ENCODE data around the gene MICAL1.

MICAL1 gene

GRCh38 chr6:109436041-109436440 is 19.5 kb downstream of the MICAL1 start:
- no peak for DNase-seq (ENCODE audit: low read depth in 2 of 2)

DNA sequence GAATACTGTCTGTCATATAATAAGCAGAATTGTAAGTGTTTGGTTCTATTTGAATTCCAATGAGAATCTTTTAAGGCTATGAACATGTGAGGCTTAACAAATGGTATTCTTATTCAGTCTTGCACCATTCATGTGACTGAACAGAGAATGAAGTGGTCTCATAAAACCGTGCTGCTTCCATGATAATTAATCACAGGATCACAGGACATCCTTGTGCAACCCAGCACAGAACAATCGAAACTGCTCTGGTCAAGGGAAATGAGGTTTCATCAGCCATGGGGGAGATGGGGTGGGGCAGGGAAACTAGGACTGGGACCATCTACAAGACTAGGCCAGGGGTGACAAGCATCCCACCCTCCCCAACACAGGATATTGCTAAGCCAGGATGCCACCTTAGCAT is 21.1 kb downstream of the MICAL1 start:
- no peak for DNase-seq (ENCODE audit: low read depth in 2 of 2)

DNA sequence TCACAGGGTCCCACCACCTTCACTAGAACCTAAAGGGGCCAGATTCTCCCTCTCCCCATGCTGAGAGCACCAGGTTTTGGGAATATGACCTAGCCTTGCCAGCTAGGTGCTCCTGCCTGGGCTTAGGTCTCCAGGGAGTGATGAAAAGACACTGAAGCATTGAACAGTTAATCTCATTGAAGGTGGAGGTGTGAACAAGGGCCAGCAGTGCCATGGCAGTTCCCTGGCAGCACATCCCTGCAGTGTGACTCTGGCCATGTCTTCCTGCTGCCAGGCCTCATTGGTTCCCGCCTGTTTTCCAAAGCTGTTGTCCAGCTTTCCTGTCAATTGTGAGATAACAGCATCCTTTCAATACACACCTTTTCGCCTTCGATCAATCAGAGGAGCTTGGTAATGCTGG is 26.1 kb downstream of the MICAL1 start:
- no peak for DNase-seq (ENCODE audit: low read depth in 2 of 2)

DNA sequence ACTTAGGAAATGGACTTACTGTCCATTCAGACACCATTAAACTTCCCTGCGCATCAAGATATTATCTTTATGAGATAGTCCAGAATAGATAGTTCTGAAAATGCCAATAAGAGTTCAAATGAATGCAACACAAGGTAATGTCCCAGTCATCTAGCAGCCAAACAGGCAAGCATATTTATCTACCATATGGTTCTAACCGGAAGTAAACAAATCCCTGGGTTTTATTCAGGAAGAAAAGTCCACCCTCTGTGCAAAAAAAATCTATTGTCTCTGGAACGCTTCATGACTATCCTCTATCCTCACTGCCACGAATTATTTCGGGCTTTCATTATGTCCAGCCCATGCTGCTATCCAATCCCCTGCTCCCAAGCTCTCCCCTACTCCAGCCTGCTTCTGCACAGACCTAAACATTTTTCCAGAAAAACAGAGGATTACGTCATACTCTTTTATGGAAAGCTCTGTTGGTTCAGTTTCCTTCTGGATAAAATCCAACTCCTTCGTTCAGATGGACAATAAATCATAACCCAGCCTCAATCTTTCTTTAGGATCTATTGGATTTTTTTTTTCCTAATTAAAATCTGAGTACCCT is 26.6 kb downstream of the MICAL1 start:
- DNase-seq (ENCODE audit: low read depth in 2 of 2) = no peak

GRCh38 chr6:109424946-109425345 is 30.6 kb downstream of the MICAL1 start:
- DNase-seq (ENCODE audit: low read depth in 2 of 2) = no peak

DNA sequence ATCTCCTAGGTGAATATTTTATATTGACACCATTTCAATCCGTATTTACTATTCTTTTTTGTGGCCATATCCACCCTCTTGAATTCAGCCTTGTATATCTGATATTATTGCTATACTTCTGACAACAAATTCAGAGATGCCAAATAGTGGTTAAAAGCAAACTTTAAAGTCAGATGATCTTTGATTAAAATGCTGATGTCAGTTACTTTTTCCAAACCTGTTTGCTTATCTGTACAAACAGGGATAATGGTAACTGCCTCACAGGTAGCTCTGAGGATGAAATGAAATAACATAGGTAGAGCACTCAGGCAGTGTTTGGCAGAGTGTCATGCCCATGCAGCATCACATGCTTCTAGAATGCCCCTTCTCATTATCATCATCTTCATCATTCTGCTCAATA is 34.4 kb downstream of the MICAL1 start:
- DNase-seq (ENCODE audit: low read depth in 2 of 2) = no peak

- no peak for DNase-seq (ENCODE audit: low read depth in 2 of 2)
Observed at GRCh38 chr6:109420751-109421150, 34.8 kb downstream of the MICAL1 start.

GRCh38 chr6:109417646-109418045 is 37.9 kb downstream of the MICAL1 start:
- DNase-seq (ENCODE audit: low read depth in 2 of 2) = no peak

DNA sequence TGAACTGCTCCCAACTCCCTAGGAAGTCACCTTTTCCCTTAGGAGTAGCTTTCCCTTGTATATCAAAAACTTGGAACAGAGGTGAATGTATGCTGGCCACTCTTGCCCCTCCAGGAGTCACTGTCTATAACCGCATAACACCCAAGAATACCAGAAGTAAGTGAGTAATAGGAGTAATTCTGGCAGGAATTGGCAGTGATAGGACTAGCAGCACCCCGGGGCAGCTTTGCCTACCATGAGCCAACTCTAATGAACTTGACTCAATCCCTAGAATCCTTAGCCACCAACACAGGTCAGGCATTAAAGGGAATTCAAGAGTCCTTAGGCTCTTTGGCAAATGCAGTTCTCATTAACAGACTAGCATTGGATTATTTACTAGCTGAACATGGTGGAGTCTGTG is 44.5 kb downstream of the MICAL1 start:
- no peak for DNase-seq (ENCODE audit: low read depth in 2 of 2)

GRCh38 chr6:109406196-109406595 is 49.4 kb downstream of the MICAL1 start:
- DNase-seq (ENCODE audit: low read depth in 2 of 2) = no peak

GRCh38 chr6:109397020-109397419 is 58.6 kb downstream of the MICAL1 start:
- DNase-seq (ENCODE audit: low read depth in 2 of 2) = no peak

- no peak for DNase-seq (ENCODE audit: low read depth in 2 of 2)
Observed at GRCh38 chr6:109396046-109396718, 59.4 kb downstream of the MICAL1 start.

All from stimulated activated CD8-positive, alpha-beta memory T cell treated with anti-CD3 and anti-CD28 coated beads, Interleukin-2, amount 100 ng/mL, for 48 hours (primary cell).